Liver (tissue), 9 donors: ENCODE results near the gene DERL3. TPM values are rescaled to one million over a fixed set of nuclear protein-coding genes. Genes with fewer than 3 reads are reported as not detected.

ENCODE experiments used
- DNase-seq: peaks from one replicate; pipeline ENCODE4 v3.0.0-alpha.2; 2017; ENCODE audit warnings: low spot score
- H3K27ac ChIP-seq, 2 donors: one replicate each; pipeline ENCODE4 v1.7.0; 2013; ENCODE audit warnings: inconsistent platforms in 2 of 2, low read length in 2 of 2, control low read depth in 1 of 2, low read depth in 1 of 2, mild to moderate bottlenecking in 1 of 2
- H3K27me3 ChIP-seq, 4 donors: one replicate each; pipeline versions ENCODE4 v1.6.1 to v1.7.0; 2013; ENCODE audit warnings: low read length in 3 of 4, inconsistent platforms in 1 of 4, mild to moderate bottlenecking in 1 of 4, moderate library complexity in 1 of 4; ENCODE audit not compliant: control insufficient read depth in 4 of 4, insufficient read depth in 4 of 4
- H3K36me3 ChIP-seq, 4 donors: one replicate each; pipeline versions ENCODE4 v1.6.1 to v1.7.0; 2013; ENCODE audit warnings: low read length in 3 of 4, mild to moderate bottlenecking in 3 of 4, low read depth in 1 of 4, moderate library complexity in 1 of 4; ENCODE audit not compliant: control insufficient read depth in 4 of 4, insufficient read depth in 3 of 4
- H3K4me1 ChIP-seq, 4 donors: one replicate each; pipeline versions ENCODE4 v1.6.1 to v1.7.0; 2013; ENCODE audit warnings: low read length in 3 of 4, mild to moderate bottlenecking in 3 of 4, moderate library complexity in 1 of 4; ENCODE audit not compliant: control insufficient read depth in 4 of 4, insufficient read depth in 4 of 4
- H3K4me3 ChIP-seq, 3 donors: one replicate each; pipeline versions ENCODE4 v1.6.1 to v1.7.0; 2013; ENCODE audit warnings: low read length in 3 of 3, control low read depth in 1 of 3, low read depth in 1 of 3, mild to moderate bottlenecking in 1 of 3
- H3K9ac ChIP-seq, 2 donors: one replicate each; pipeline ENCODE4 v1.7.0; 2013; ENCODE audit warnings: low read length in 2 of 2, mild to moderate bottlenecking in 2 of 2, moderate library complexity in 2 of 2, control low read depth in 1 of 2, low read depth in 1 of 2
- H3K9me3 ChIP-seq, 4 donors: one replicate each; pipeline versions ENCODE4 v1.6.1 to v1.7.0; 2013; ENCODE audit warnings: low read length in 3 of 4; ENCODE audit not compliant: control insufficient read depth in 4 of 4
- ATF3 ChIP-seq: IDR thresholded peaks from 2 replicates; pipeline ENCODE4 v1.6.1; 2016; ENCODE audit warnings: antibody characterized with exemption
- EGR1 ChIP-seq, 2 donors: IDR thresholded peaks; 2 replicates each; pipeline ENCODE4 v1.6.1; 2016 to 2018; ENCODE audit warnings: antibody characterized with exemption in 2 of 2, low read depth in 2 of 2
- FOXA1 ChIP-seq: IDR thresholded peaks from 2 replicates; pipeline ENCODE4 v1.6.1; 2016; ENCODE audit warnings: antibody characterized with exemption
- FOXA2 ChIP-seq: IDR thresholded peaks from 2 replicates; pipeline ENCODE4 v1.6.1; 2016; ENCODE audit warnings: antibody characterized with exemption
- GABPA ChIP-seq, 2 donors: IDR thresholded peaks in 1 of 2; conservative IDR thresholded peaks in 1 of 2; 2 replicates each; pipeline ENCODE4 v1.6.1; 2016; ENCODE audit warnings: antibody characterized with exemption in 2 of 2, mild to moderate bottlenecking in 1 of 2, moderate library complexity in 1 of 2
- HNF4A ChIP-seq, 2 donors: conservative IDR thresholded peaks; 2 replicates each; pipeline ENCODE4 v1.6.1; 2016; ENCODE audit warnings: antibody characterized with exemption in 2 of 2, mild to moderate bottlenecking in 2 of 2
- HNF4G ChIP-seq: IDR thresholded peaks from 2 replicates; pipeline ENCODE4 v1.6.1; 2016; ENCODE audit warnings: antibody characterized with exemption
- JUND ChIP-seq, 2 donors: IDR thresholded peaks; 2 replicates each; pipeline ENCODE4 v1.6.1; 2016; ENCODE audit warnings: antibody characterized with exemption in 2 of 2
- NR2F2 ChIP-seq: IDR thresholded peaks from 2 replicates; pipeline ENCODE4 v1.6.1; 2016; ENCODE audit warnings: antibody characterized with exemption
- RAD21 ChIP-seq, 2 donors: IDR thresholded peaks; 2 replicates each; pipeline ENCODE4 v1.6.1; 2016; ENCODE audit warnings: antibody characterized with exemption in 2 of 2, mild to moderate bottlenecking in 2 of 2
- REST ChIP-seq: IDR thresholded peaks from 2 replicates; pipeline ENCODE4 v1.6.1; 2016; ENCODE audit warnings: antibody characterized with exemption, mild to moderate bottlenecking
- RXRA ChIP-seq, 2 donors: IDR thresholded peaks; 2 replicates each; pipeline ENCODE4 v1.6.1; 2017 to 2018; ENCODE audit warnings: antibody characterized with exemption in 2 of 2, mild to moderate bottlenecking in 1 of 2
- SP1 ChIP-seq: IDR thresholded peaks from 2 replicates; pipeline ENCODE4 v1.6.1; 2018; ENCODE audit warnings: antibody characterized with exemption, mild to moderate bottlenecking
- TAF1 ChIP-seq: conservative IDR thresholded peaks from 2 replicates; pipeline ENCODE4 v1.6.1; 2016; ENCODE audit warnings: antibody characterized with exemption, mild to moderate bottlenecking
- YY1 ChIP-seq: IDR thresholded peaks from 2 replicates; pipeline ENCODE4 v1.6.1; 2016; ENCODE audit warnings: antibody characterized with exemption, mild to moderate bottlenecking
- WGBS: extraction: QIAGEN DNeasy Blood & Tissue Kit; methylation state at CpG from one replicate; pipeline ENCODE4 v1.1.7; 2013; 5-methylcytosine and 5-hydroxymethylcytosine counted together
- polyA plus RNA-seq, 2 donors: library from polyadenylated mRNA; stranded (reverse) in 1 of 2; unstranded in 1 of 2; fragments of 200-250 nt in 1 of 2; fragments of >200 nt in 1 of 2; fragmentation: Nextera tagmentation in 1 of 2; extraction: Ambion mirVana in 1 of 2; gene quantifications; one replicate each; pipeline versions ENCODE4 v1.2.1 to v1.2.3, GENCODE V29; 2013 to 2015
- total RNA-seq, 2 donors: library from RNA; depleted of rRNA; stranded (reverse); fragments of >200 nt; gene quantifications; one replicate each; pipeline ENCODE4 v1.2.3, GENCODE V29; 2014
- TF ChIP-seq, protein P1 (sequence below): IDR thresholded peaks from 2 replicates; pipeline ENCODE4 v1.6.1; 2016; ENCODE audit warnings: antibody characterized with exemption
- donor health status: healthy.
- donor health status: healthy.
- donor health status: healthy.
- donor health status: healthy.
- donor health status: healthy.

The DERL3 gene
- total and polyA plus RNA-seq, 4 donors, result 1.0 to 9.3 (median 3.9) TPM

- H3K27ac ChIP-seq, result no peak overlapping the region
- no peak for DNase-seq
Measured at GRCh38 chr22:23841736-23842445, 3.1 kb upstream of the DERL3 start.

DNA sequence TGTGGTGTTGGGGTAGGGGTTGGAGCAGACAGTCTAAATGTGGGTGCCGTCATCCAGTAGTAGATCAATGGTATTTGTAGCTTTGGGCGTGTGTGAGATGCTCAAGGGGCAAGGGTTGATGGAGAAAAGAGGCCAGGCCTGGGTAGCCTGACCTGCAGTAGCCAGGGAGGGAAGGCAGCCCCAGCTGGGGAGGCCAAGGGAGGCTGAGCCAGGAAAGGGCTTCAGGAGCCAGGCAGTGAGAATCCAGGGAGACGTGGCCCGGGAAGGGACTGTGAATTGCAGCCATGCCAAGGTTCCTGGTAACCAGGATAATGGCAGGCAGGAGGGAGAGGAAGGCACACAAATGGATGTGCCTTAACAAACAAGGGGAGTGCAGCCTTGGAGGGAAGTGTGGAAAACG is 2.5 kb upstream of the DERL3 start:
- DNase-seq, result no peak
- H3K9me3 ChIP-seq, result no peaks in the 10 kb centered on the region
- TF ChIP-seq REST, result no peak
- WGBS, result 86% methylated on average over 5 of the region's 5 CpGs
- no peak overlapping the region for H3K4me3 ChIP-seq
- peaks cover 3 to 10% (median 10%) of the 10 kb centered on the region in 4 donors for H3K4me1 ChIP-seq
- no peaks in the 10 kb centered on the region for H3K36me3 ChIP-seq
- H3K9ac ChIP-seq, result no peak overlapping the region
- H3K27ac ChIP-seq, result no peak overlapping the region
- H3K27me3 ChIP-seq, result no peaks in the 10 kb centered on the region

More at GRCh38 chr22:23841736-23842445, 3.1 kb upstream of the DERL3 start:
- Histone ChIP-seq H3K4me3 (no peak overlapping the region), H3K27me3 (no peaks in the 10 kb centered on the region), H3K9ac (no peak overlapping the region), H3K4me1 (peaks cover 3 to 10% (median 10%) of the 10 kb centered on the region in 4 donors), H3K9me3 (no peaks in the 10 kb centered on the region), H3K36me3 (no peaks in the 10 kb centered on the region)
- TF ChIP-seq RAD21 (IDR thresholded peaks at IDR 0.05) (no peak), JUND (IDR thresholded peaks at IDR 0.05) (no peak), HNF4A (conservative IDR thresholded peaks at IDR 0.05) (no peak), NR2F2 (no peak), TAF1 (no peak), HNF4G (no peak), REST (no peak), YY1 (no peak), EGR1 (IDR thresholded peaks at IDR 0.05; ENCODE audit: low read depth in 2 of 2) (no peak), SP1 (no peak)
- 90% methylated on average over 20 of the region's 20 CpGs for WGBS

GRCh38 chr22:23840026-23840425 is 1.2 kb upstream of the DERL3 start:
- 95% methylated on average over 7 of the region's 7 CpGs for WGBS
- Histone ChIP-seq H3K4me1 (peaks cover 3 to 10% (median 10%) of the 10 kb centered on the region in 4 donors), H3K36me3 (peaks cover 0 to 12% (median 1%) of the 10 kb centered on the region in 4 donors), H3K4me3 (no peak overlapping the region), H3K9ac (no peak overlapping the region), H3K27ac (no peak overlapping the region), H3K27me3 (no peaks in the 10 kb centered on the region), H3K9me3 (no peaks in the 10 kb centered on the region)
- DNase-seq, result no peak
- TF ChIP-seq RXRA (IDR thresholded peaks at IDR 0.05), result no peak
- TF ChIP-seq FOXA1, result no peak
- no peak for TF ChIP-seq ATF3
- TF ChIP-seq FOXA2, result no peak
- TF ChIP-seq HNF4A (conservative IDR thresholded peaks at IDR 0.05), result no peak
- TF ChIP-seq SP1, result no peak
- TF ChIP-seq EGR1 (IDR thresholded peaks at IDR 0.05; ENCODE audit: low read depth in 2 of 2), result no peak
- no peak for TF ChIP-seq JUND (IDR thresholded peaks at IDR 0.05)
- TF ChIP-seq REST, result no peak
- TF ChIP-seq, protein P1, sequence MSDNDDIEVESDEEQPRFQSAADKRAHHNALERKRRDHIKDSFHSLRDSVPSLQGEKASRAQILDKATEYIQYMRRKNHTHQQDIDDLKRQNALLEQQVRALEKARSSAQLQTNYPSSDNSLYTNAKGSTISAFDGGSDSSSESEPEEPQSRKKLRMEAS, result no peak
- TF ChIP-seq YY1, result no peak
- TF ChIP-seq NR2F2, result no peak
- no peak for TF ChIP-seq GABPA (IDR thresholded peaks at IDR 0.05 in 1 of 2, conservative IDR thresholded peaks at IDR 0.05 in 1 of 2)
